ENCODE measurements around the gene COL19A1.
A peak's percentile ranks its signal among the peaks of the same experiment; 100 is the strongest.
"Not testable (repeated sequence)": the region's sequence is repeated elsewhere in the genome, so short reads cannot be mapped to it uniquely, and the experiment has no call there.

The COL19A1 gene

GRCh38 chr6:69901361-69901760 lies 35.0 kb downstream of the COL19A1 start:
- DNase-seq = no peak

- no peak for DNase-seq
Observed at GRCh38 chr6:69907981-69908498, 41.7 kb downstream of the COL19A1 start.

- DNase-seq = no peak
Observed at GRCh38 chr6:69913361-69913760, 47.0 kb downstream of the COL19A1 start.

GRCh38 chr6:69914015-69914485 lies 47.7 kb downstream of the COL19A1 start:
- no peak for DNase-seq

GRCh38 chr6:69915346-69915745 lies 49.0 kb downstream of the COL19A1 start:
- DNase-seq = no peak

- DNase-seq = peak; percentile 1
Observed at GRCh38 chr6:69917834-69918233, 51.5 kb downstream of the COL19A1 start.

- no peak for DNase-seq
Observed at GRCh38 chr6:69918813-69919475, 52.6 kb downstream of the COL19A1 start.

- not testable (repeated sequence) for DNase-seq
Observed at GRCh38 chr6:69921066-69921465, 54.7 kb downstream of the COL19A1 start.

- not testable (repeated sequence) for DNase-seq
Observed at GRCh38 chr6:69921611-69922010, 55.3 kb downstream of the COL19A1 start.

- no peak for DNase-seq
Observed at GRCh38 chr6:69926745-69927144, 60.4 kb downstream of the COL19A1 start.

GRCh38 chr6:69933239-69933638 lies 66.9 kb downstream of the COL19A1 start:
- DNase-seq = no peak

- no peak for DNase-seq
Observed at GRCh38 chr6:69935079-69935478, 68.7 kb downstream of the COL19A1 start.

GRCh38 chr6:69936674-69937363 lies 70.5 kb downstream of the COL19A1 start:
- DNase-seq = no peak

- DNase-seq = no peak
Observed at GRCh38 chr6:69937402-69938136, 71.2 kb downstream of the COL19A1 start.

- DNase-seq = no peak
Observed at GRCh38 chr6:69942485-69942884, 76.1 kb downstream of the COL19A1 start.

- no peak for DNase-seq
Observed at GRCh38 chr6:69945192-69945591, 78.8 kb downstream of the COL19A1 start.

- no peak for DNase-seq
Observed at GRCh38 chr6:69948479-69949114, 82.2 kb downstream of the COL19A1 start.

GRCh38 chr6:69953491-69953890 lies 87.1 kb downstream of the COL19A1 start:
- no peak for DNase-seq

- DNase-seq = no peak
Observed at GRCh38 chr6:69954733-69955132, 88.4 kb downstream of the COL19A1 start.

- DNase-seq = no peak
Observed at GRCh38 chr6:69957985-69958559, 91.7 kb downstream of the COL19A1 start.

- no peak for DNase-seq
Observed at GRCh38 chr6:69958978-69959377, 92.6 kb downstream of the COL19A1 start.

GRCh38 chr6:69965974-69966373 lies 99.6 kb downstream of the COL19A1 start:
- DNase-seq = not testable (repeated sequence)

- DNase-seq = no peak
Observed at GRCh38 chr6:69973138-69973537, 106.8 kb downstream of the COL19A1 start.
